HEK293 (cell line): ENCODE measurements around the gene GCK.

Experiments
- SCRT1 ChIP-seq: fragments of 450-650 bp; formaldehyde crosslinking; IDR thresholded peaks from 2 replicates; pipeline ENCODE4 v1.5.1; 2016; ENCODE audit warnings: missing biosample characterization, missing genetic modification characterization, borderline replicate concordance
- TCF7L2 ChIP-seq: IDR thresholded peaks from 2 replicates; pipeline ENCODE4 v1.6.1; 2011; ENCODE audit warnings: low read depth, mild to moderate bottlenecking, inconsistent platforms, low read length, moderate library complexity, borderline replicate concordance
- TRIM28 ChIP-seq: IDR thresholded peaks from 2 replicates; pipeline ENCODE4 v1.6.1; 2011; ENCODE audit warnings: low read length, control low read depth, borderline replicate concordance
- ZNF654 ChIP-seq: fragments of 450-650 bp; formaldehyde crosslinking; IDR thresholded peaks from 2 replicates; pipeline ENCODE4 v1.5.1; 2016; ENCODE audit warnings: low read depth, missing biosample characterization, missing genetic modification characterization
- ZNF76 ChIP-seq: fragments of 450-650 bp; formaldehyde crosslinking; IDR thresholded peaks from 2 replicates; pipeline ENCODE4; 2016; ENCODE audit warnings: low read depth, missing biosample characterization, missing genetic modification characterization, borderline replicate concordance

DNA sequence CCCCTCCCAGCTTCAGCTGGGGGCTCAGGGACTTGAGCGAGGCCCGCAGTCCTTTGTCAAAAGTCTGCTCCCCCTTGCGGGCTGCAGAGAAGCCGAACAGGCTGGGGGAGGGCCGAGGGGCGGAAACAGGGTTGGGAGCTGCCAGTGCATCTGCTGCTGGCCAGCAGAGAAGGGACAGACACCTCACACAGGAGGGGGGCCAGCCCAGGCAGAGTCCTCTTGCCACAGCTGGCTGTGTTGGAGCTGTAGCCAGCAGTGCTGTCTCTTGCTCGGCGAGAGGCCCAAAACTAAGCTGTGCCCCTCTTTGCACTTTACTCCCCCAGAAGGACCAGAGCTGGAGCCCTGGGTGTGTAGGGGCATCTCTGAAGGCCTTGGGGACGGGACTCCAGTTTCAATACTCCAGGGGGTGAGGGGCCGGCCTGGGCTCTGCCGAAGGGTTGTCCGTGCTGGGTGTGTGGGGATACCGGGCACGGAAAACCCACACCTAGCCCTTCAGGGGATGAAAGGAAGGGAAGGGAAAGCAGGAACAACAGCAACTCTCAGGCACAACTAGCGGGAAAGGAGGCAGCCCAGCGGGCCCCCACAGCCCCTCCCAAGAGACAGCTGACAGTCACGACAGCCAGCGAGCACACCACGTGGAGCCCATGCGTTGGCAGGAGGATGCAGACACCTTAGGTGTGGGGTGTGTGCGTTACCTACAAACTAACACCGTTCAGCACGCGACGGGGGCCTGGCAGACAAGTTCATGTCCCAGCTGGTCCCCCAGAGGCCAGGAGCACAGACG is 29.4 kb upstream of the GCK start:
- TF ChIP-seq TRIM28 (no peak), ZNF76 (tag by site-specific recombination) (no peak), ZNF654 (no peak), SCRT1 (tag by site-specific recombination) (no peak), TCF7L2 (no peak)
